ENCODE results near the gene PAWR. TPM values are rescaled to one million over a fixed set of nuclear protein-coding genes. Genes with fewer than 3 reads are reported as not detected.

PAWR gene
- total and polyA plus RNA-seq, 2 of the 13 experiments (the other 11 are each of a cell fraction or from before 2014, with no cell fraction given), result 29.1 to 36.1 TPM

- TF ChIP-seq ZNF609 (CRISPR knock-in tag; IDR thresholded peaks at IDR 0.05; ENCODE audit: borderline replicate concordance) (peak; percentile 71; the same call in 1 of the 2 replicates), MAFK (conservative IDR thresholded peaks at IDR 0.05 in 1 of 2, IDR thresholded peaks at IDR 0.05 in 1 of 2; ENCODE audit: low read length in 2 of 2) (peak; percentile 19 to 49; a peak in 2 of 4 replicates), KDM3A (CRISPR knock-in tag; IDR thresholded peaks at IDR 0.05; ENCODE audit: low read depth) (no peak), MAX (IDR thresholded peaks at IDR 0.05) (peak; percentile 44; the same call in 1 of the 2 replicates), PATZ1 (CRISPR knock-in tag; IDR thresholded peaks at IDR 0.05) (no peak), ZNF615 (CRISPR knock-in tag; IDR thresholded peaks at IDR 0.05; ENCODE audit: borderline replicate concordance) (no peak), KMT2B (CRISPR knock-in tag; IDR thresholded peaks at IDR 0.05) (no peak), ZNF652 (CRISPR knock-in tag; IDR thresholded peaks at IDR 0.05; ENCODE audit: borderline replicate concordance, low read depth) (peak; percentile 74), ASH2L (IDR thresholded peaks at IDR 0.05; ENCODE audit: insufficient read length, low read depth, low read length) (peak; percentile 93), CEBPB (IDR thresholded peaks at IDR 0.05; ENCODE audit: borderline replicate concordance, low read depth, low read length) (peak; percentile 72), NCOR1 (IDR thresholded peaks at IDR 0.05; ENCODE audit: borderline replicate concordance, low read length) (peak; percentile 93), ZBTB1 (CRISPR knock-in tag; IDR thresholded peaks at IDR 0.05; ENCODE audit: borderline replicate concordance) (no peak), STAT6 (CRISPR knock-in tag; IDR thresholded peaks at IDR 0.05; ENCODE audit: borderline replicate concordance) (no peak), MEIS1 (CRISPR knock-in tag; IDR thresholded peaks at IDR 0.05; ENCODE audit: borderline replicate concordance) (0 out of 2 replicates have a peak, but pooled peaks have one; percentile 27), ZNF20 (CRISPR knock-in tag; IDR thresholded peaks at IDR 0.05) (no peak), HNF4A (CRISPR knock-in tag; IDR thresholded peaks at IDR 0.05) (peak; percentile 97), ZNF234 (CRISPR knock-in tag; conservative IDR thresholded peaks at IDR 0.05) (no peak), TSC22D2 (CRISPR knock-in tag; IDR thresholded peaks at IDR 0.05; ENCODE audit: borderline replicate concordance) (no peak), ZNF24 (IDR thresholded peaks at IDR 0.05) (peak; percentile 69)
These were observed 130.4 kb downstream of the PAWR start (continued) for GRCh38 chr12:79560225-79560889.
